GM10266 (cell line): Measurements from ENCODE around the gene MYRIP.
"Not testable (repeated sequence)": the region's sequence is repeated elsewhere in the genome, so short reads cannot be mapped to it uniquely, and the experiment has no call there.

Experiments used
- DNase-seq: peaks from one replicate; pipeline ENCODE4 v3.0.0; 2012; ENCODE audit errors: extremely low spot score
- TF ChIP-seq, protein P1 (sequence below): IDR thresholded peaks from 2 replicates; pipeline ENCODE4 v1.5.1; 2012; ENCODE audit warnings: mild to moderate bottlenecking, low read depth; ENCODE audit not compliant: control insufficient read depth, insufficient read depth; ENCODE audit errors: missing control alignments

The MYRIP gene

DNA sequence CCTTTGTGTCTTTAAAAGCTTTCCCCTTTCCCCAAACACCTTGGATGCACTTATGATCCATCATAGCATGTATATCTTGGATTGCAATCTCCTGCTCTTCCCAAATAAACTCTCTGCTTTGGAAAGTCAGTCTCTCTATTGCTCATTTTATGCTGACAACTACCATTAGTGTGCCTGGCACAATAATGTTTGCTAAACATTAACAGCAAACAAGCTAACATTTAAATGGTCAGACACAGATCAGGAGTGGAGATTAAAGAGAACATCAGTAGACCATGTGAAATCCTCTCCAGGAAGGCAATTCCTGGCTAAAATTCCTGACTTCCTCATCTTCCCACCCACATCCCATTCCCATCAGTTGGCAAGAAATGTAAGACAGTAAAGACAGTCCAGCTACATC lies 455.8 kb downstream of the MYRIP start:
- no peak for DNase-seq
- TF ChIP-seq, protein P1, sequence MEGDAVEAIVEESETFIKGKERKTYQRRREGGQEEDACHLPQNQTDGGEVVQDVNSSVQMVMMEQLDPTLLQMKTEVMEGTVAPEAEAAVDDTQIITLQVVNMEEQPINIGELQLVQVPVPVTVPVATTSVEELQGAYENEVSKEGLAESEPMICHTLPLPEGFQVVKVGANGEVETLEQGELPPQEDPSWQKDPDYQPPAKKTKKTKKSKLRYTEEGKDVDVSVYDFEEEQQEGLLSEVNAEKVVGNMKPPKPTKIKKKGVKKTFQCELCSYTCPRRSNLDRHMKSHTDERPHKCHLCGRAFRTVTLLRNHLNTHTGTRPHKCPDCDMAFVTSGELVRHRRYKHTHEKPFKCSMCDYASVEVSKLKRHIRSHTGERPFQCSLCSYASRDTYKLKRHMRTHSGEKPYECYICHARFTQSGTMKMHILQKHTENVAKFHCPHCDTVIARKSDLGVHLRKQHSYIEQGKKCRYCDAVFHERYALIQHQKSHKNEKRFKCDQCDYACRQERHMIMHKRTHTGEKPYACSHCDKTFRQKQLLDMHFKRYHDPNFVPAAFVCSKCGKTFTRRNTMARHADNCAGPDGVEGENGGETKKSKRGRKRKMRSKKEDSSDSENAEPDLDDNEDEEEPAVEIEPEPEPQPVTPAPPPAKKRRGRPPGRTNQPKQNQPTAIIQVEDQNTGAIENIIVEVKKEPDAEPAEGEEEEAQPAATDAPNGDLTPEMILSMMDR: no peak

GRCh38 chr3:40267937-40268724 lies 458.7 kb downstream of the MYRIP start:
- DNase-seq: no peak
- TF ChIP-seq, protein P1: no peak

GRCh38 chr3:40268802-40269524 lies 459.6 kb downstream of the MYRIP start:
- TF ChIP-seq, protein P1: no peak

DNA sequence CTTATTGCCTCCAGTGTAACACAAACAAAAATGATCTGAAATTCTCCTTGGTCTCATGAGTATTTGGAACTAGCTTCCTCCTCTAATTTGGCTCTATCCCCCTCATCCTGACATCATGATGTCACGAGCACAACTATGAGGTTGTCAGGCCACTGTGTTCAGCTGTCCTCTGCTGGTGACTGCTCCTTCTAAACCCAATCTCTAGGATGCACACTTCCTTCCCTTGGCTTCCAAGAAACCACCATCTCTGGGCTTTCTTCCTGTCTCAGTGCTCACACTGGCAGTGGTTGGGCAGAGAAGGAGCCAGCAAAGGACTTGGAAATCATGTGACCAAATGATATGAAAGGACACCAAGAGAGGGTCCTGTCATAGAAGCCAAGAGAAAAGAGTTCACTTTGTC lies 469.4 kb downstream of the MYRIP start:
- no peak for DNase-seq
- TF ChIP-seq, protein P1: no peak

More at GRCh38 chr3:40268802-40269524, 459.6 kb downstream of the MYRIP start:
- DNase-seq: no peak

DNA sequence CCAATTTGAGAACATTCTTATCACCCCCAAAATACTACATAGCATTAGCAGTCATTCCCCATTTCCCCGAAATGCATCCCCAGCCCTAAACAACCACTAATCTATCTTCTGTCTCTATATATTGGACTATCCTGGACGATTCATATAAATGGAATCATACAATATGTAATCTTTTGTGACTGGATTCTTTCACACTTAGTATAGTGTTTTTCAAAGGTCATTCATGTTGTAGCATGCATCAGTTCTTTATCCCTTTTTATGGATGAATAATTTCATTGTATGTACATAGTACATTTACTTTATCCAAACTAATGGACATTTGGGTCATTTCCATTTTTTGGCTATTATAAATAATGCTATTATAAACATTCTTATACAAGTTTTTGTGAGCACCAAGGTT lies 472.6 kb downstream of the MYRIP start:
- TF ChIP-seq, protein P1: no peak
- DNase-seq: no peak

DNA sequence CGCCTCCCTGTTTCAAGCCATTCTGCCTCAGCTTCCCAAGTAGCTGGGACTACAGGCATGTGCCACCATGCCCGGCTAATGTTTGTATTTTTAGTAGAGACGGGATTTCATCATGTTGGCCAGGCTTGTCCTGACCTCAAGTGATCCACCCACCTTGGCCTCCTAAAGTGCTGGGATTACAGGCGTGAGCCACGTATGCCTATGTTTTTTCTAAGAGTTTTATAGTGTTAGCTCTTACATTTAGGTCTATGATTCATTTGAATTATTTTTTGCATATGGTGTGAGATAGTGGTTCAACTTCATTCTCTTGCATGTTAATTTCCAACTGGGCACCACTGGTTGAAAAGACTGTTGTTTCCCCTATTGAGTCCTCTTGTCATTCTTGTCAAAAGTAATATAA lies 473.6 kb downstream of the MYRIP start:
- DNase-seq: not testable (repeated sequence)

DNA sequence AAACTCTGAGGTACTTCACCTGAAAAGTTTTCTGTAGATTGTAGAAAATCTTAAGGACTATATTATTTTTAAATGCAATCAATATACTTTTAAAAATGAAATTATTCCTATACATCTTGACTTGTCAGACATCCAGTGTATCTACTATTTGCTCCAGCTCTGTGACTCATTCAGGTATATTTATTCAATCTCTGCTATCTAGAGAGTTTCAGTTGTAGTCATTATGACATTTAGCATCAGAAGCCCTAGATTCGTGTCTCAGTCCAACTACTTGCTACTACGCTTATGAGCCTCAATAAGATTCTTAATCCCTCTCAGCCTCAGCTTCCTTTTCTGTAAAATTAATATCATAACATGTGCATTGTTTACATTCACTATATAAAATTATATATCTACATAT lies 477.8 kb downstream of the MYRIP start:
- TF ChIP-seq, protein P1: no peak
- DNase-seq: no peak
